Measurements from ENCODE around the gene RAB44.

DNA sequence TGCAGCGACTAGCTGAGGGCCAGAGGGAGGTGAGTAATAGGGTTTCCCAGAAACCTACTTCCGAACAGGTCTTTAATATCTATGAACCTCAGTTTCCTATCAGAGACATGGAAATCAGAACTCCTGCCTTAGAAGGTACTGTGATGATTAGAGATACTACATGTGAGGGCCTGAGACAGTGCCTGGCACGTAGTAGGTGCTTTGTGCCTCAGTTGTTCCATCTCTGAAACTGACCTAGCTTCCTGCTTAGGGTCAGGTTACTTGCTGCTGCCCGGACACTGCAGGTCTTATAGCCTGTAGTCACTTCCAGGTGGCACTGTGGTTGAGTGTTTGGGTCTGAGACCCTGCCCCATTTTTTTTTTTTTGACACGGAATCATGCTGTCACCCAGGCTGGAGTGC lies 20.9 kb downstream of the RAB44 start:
- TF ChIP-seq, protein P1, sequence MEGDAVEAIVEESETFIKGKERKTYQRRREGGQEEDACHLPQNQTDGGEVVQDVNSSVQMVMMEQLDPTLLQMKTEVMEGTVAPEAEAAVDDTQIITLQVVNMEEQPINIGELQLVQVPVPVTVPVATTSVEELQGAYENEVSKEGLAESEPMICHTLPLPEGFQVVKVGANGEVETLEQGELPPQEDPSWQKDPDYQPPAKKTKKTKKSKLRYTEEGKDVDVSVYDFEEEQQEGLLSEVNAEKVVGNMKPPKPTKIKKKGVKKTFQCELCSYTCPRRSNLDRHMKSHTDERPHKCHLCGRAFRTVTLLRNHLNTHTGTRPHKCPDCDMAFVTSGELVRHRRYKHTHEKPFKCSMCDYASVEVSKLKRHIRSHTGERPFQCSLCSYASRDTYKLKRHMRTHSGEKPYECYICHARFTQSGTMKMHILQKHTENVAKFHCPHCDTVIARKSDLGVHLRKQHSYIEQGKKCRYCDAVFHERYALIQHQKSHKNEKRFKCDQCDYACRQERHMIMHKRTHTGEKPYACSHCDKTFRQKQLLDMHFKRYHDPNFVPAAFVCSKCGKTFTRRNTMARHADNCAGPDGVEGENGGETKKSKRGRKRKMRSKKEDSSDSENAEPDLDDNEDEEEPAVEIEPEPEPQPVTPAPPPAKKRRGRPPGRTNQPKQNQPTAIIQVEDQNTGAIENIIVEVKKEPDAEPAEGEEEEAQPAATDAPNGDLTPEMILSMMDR (IDR thresholded peaks at IDR 0.05): no peak
- TF ChIP-seq POLR2AphosphoS5 (IDR thresholded peaks at IDR 0.05): no peak
